NB4 (cell line): ENCODE data around the gene OR2T11.
"Not testable (repeated sequence)": the region's sequence is repeated elsewhere in the genome, so short reads cannot be mapped to it uniquely, and the experiment has no call there.

Source experiments
- MAX ChIP-seq: IDR thresholded peaks from 2 replicates; pipeline ENCODE4 v1.6.1; 2011; ENCODE audit warnings: low read depth, low read length
- MYC ChIP-seq: IDR thresholded peaks from 2 replicates; pipeline ENCODE4 v1.6.1; 2011; ENCODE audit warnings: low read depth, low read length
- POLR2A ChIP-seq: IDR thresholded peaks from 2 replicates; pipeline ENCODE4 v1.6.1; 2011; ENCODE audit warnings: mild to moderate bottlenecking; ENCODE audit not compliant: insufficient read length; ENCODE audit errors: extremely low read depth
- TF ChIP-seq, protein P1 (sequence below): IDR thresholded peaks from one replicate; pipeline ENCODE4 v1.5.1; 2012; ENCODE audit warnings: low read depth, low read length

DNA sequence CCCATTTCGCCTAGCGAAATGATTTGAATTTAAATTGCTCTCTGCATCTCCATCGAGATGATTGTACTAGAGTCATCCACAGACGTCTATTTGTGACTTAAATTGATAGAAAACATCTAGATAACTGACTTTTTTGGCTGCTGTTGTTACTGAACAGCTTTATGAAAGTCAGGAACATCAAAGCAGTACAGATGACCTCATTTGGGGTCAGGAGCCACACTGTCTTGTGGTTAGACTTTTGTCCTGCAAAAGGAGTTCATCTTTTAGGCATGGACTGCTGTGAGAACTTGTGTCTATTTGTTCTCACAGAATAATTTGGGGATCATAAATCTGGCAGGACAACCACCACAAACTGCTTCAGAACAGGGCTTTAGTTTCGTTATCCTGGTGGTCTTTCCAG, 4.8 kb upstream of the OR2T11 start:
- TF ChIP-seq, protein P1, sequence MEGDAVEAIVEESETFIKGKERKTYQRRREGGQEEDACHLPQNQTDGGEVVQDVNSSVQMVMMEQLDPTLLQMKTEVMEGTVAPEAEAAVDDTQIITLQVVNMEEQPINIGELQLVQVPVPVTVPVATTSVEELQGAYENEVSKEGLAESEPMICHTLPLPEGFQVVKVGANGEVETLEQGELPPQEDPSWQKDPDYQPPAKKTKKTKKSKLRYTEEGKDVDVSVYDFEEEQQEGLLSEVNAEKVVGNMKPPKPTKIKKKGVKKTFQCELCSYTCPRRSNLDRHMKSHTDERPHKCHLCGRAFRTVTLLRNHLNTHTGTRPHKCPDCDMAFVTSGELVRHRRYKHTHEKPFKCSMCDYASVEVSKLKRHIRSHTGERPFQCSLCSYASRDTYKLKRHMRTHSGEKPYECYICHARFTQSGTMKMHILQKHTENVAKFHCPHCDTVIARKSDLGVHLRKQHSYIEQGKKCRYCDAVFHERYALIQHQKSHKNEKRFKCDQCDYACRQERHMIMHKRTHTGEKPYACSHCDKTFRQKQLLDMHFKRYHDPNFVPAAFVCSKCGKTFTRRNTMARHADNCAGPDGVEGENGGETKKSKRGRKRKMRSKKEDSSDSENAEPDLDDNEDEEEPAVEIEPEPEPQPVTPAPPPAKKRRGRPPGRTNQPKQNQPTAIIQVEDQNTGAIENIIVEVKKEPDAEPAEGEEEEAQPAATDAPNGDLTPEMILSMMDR: not testable (repeated sequence)
- TF ChIP-seq POLR2A, MYC, MAX: not testable (repeated sequence)
